Motor neuron (in vitro differentiated cells): ENCODE data around the gene EYS. TPM values are rescaled to one million over a fixed set of nuclear protein-coding genes. Genes with fewer than 3 reads are reported as not detected.

Source experiments
- ATAC-seq, 8 experiments: fragments of 200-7000 bp; cut with Tn5 transposase; replicated peaks in 6 of 8; 2 replicates each; pipeline ENCODE4 v1.8.0; 2021; ENCODE audit warnings: mild to moderate bottlenecking in 8 of 8, moderate library complexity in 8 of 8
- H3K27ac ChIP-seq, 2 donors: fragments of 250-450 bp; sonication (Bioruptor Pico); 2 replicates each; pipeline ENCODE4 v1.9.0; 2021; ENCODE audit warnings: antibody characterized with exemption in 2 of 2, mild to moderate bottlenecking in 2 of 2, moderate library complexity in 1 of 2
- H3K4me1 ChIP-seq, 2 donors: fragments of 250-450 bp; sonication (Bioruptor Pico); replicated peaks in 1 of 2; 2 replicates each; pipeline ENCODE4 v1.6.1; 2021; ENCODE audit warnings: antibody characterized with exemption in 2 of 2, mild to moderate bottlenecking in 2 of 2, moderate library complexity in 1 of 2
- H3K4me3 ChIP-seq, 5 donors: fragments of 250-450 bp; sonication (Bioruptor Pico); 2 replicates each; pipeline ENCODE4 v1.9.0; 2021; ENCODE audit warnings: antibody characterized with exemption in 5 of 5, mild to moderate bottlenecking in 5 of 5, moderate library complexity in 4 of 5
- WGBS, 10 experiments: fragments of 450-650 bp; shearing (Covaris generic); methylation state at CpG; one replicate each; pipeline ENCODE4 v1.0.0; 2022; 5-methylcytosine and 5-hydroxymethylcytosine counted together
- in situ Hi-C, 9 experiments: fragments of 400-800 bp; cut with MboI; loops; one replicate each; pipeline ENCODE4 v1.15.0; 2021; ENCODE audit warnings: low sequenced_read_pairs in 9 of 9, low pct_unique_long_range_greater_than_20kb in 2 of 9; ENCODE audit not compliant: unreplicated experiment in 9 of 9
- total RNA-seq, 8 experiments: library from RNA; unstranded; fragments of 300-600 nt; gene quantifications; 2 replicates each; pipeline versions ENCODE4 v1.2.3 to v1.2.4, GENCODE V29; 2022

Gene EYS
- total RNA-seq, 8 experiments from 2014 or later, result 0.71 to 3.7 (median 1.2) TPM

GRCh38 chr6:64023693-64024092 is 1683.3 kb downstream of the EYS start:
- WGBS, 10 experiments, result 77 to 100% (median 95%) methylated on average over 5 to 11 of the region's 24 CpGs; no CpG with 5 or more reads in 7 of the 10 experiments
- Histone ChIP-seq H3K27ac (no peak overlapping the region), H3K4me3 (no peak overlapping the region), H3K4me1 (no peaks in the 10 kb centered on the region)
- no peak for ATAC-seq
- in situ Hi-C loops, result loop anchor here in 2 of 9 experiments (25.0 kb wide), 1 partner anchor 314 kb away; no protein-coding TSS in a partner anchor

GRCh38 chr6:64014595-64014994 is 1692.4 kb downstream of the EYS start:
- in situ Hi-C loops, result loop anchor here in 3 of 9 experiments (10.0 to 25.0 kb wide), 2 partner anchors 320 to 323 kb away; no protein-coding TSS in a partner anchor
- no peak for ATAC-seq
- no peak overlapping the region for H3K4me3 ChIP-seq
- H3K27ac ChIP-seq, result no peak overlapping the region
- peaks cover 9 to 19% of the 10 kb centered on the region in 2 donors for H3K4me1 ChIP-seq

- in situ Hi-C loops, result loop anchor here in 3 of 9 experiments (10.0 to 25.0 kb wide), 2 partner anchors 322 to 324 kb away; no protein-coding TSS in a partner anchor
- Histone ChIP-seq H3K4me3 (no peak overlapping the region), H3K4me1 (peaks cover 9 to 19% of the 10 kb centered on the region in 2 donors), H3K27ac (no peak overlapping the region)
- ATAC-seq, result peak in 6 of 8 experiments; percentile 11 to 77 (median 62)
- 14 to 83% (median 66%) methylated on average over 1 to 8 of the region's 8 CpGs; no CpG with 5 or more reads in 1 of the 10 experiments for WGBS, 10 experiments
Measured at GRCh38 chr6:64013011-64013410, 1694.0 kb downstream of the EYS start.

DNA sequence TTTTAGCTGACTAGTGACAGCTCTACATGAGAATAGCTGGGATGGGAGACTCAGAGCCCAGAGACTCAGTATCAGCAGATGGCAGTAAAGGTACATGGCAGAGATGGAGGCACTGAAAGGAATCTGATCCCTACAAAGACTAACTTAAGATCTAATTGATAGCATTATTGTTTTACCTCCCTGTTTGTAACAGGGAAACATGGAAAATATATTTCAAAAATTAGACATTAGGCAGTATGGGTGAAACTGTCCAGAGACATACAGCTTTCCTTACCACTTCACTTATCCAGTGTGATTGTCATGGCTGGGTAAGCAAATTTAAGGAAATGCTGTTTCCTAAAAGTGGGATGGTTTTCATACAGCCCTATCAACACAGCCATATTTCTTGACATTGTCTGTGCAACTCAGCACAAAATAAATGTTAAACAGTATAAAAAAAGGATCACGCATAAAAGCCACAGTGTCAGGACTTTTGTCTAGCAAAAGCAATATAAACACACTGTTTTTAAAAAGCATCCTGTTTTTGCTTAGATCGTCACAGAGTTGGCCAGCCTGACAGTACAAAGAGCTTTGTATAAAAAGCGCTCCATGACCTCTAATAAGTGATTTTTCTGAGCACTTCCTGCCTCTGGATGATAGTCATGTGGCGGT is 1694.5 kb downstream of the EYS start:
- ATAC-seq, result peak; percentile 90 to 98 (median 94)
- 13 to 89% (median 73%) methylated on average over 1 to 4 of the region's 4 CpGs; no CpG with 5 or more reads in 1 of the 10 experiments for WGBS, 10 experiments
- H3K4me3 ChIP-seq, result no peak overlapping the region
- no peak overlapping the region for H3K27ac ChIP-seq
- H3K4me1 ChIP-seq, result peaks cover 9 to 19% of the 10 kb centered on the region in 2 donors
- in situ Hi-C loops, result loop anchor here in 3 of 9 experiments (10.0 to 25.0 kb wide), 2 partner anchors 322 to 325 kb away; no protein-coding TSS in a partner anchor

DNA sequence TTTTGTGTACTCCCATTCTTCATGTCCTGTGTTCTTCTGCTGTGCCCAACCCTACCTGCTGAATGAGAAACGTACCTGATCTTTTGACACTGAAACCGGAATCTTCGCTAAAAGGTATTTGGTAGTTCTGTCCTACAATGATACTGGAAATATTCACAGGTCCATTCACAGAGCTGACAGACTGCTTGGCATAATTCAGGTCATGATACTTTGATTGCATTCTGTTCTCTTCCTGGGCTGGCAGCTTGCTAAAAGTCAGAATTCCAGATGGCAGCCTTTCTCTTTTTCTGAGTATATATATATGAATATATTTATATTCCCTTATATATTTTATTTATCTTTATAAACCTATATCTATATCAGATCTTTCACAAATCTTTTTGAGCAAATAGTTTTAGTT is 1696.4 kb downstream of the EYS start:
- H3K4me3 ChIP-seq, result no peak overlapping the region
- 29 to 100% (median 94%) methylated on average over 1 to 3 of the region's 3 CpGs for WGBS, 10 experiments
- no peak for ATAC-seq
- peaks cover 9 to 19% of the 10 kb centered on the region in 2 donors for H3K4me1 ChIP-seq
- no peak overlapping the region for H3K27ac ChIP-seq
- in situ Hi-C loops, result loop anchor here in 3 of 9 experiments (10.0 to 25.0 kb wide), 2 partner anchors 324 to 327 kb away; no protein-coding TSS in a partner anchor

- 27 to 96% (median 91%) methylated on average over 2 to 7 of the region's 8 CpGs; no CpG with 5 or more reads in 6 of the 10 experiments for WGBS, 10 experiments
- in situ Hi-C loops, result loop anchor here in 3 of 9 experiments (10.0 to 25.0 kb wide), 2 partner anchors 325 to 327 kb away; no protein-coding TSS in a partner anchor
- ATAC-seq, result no peak
- H3K27ac ChIP-seq, result no peak overlapping the region
- no peak overlapping the region for H3K4me3 ChIP-seq
- H3K4me1 ChIP-seq, result peaks cover 9 to 19% of the 10 kb centered on the region in 2 donors
Measured at GRCh38 chr6:64010010-64010409, 1697.0 kb downstream of the EYS start.

GRCh38 chr6:64006246-64006645 is 1700.8 kb downstream of the EYS start:
- no peak overlapping the region for H3K27ac ChIP-seq
- H3K4me3 ChIP-seq, result no peak overlapping the region
- in situ Hi-C loops, result loop anchor here in 2 of 9 experiments (25.0 kb wide), 1 partner anchor 331 kb away; no protein-coding TSS in a partner anchor
- peaks cover 0 to 2% of the 10 kb centered on the region in 2 donors for H3K4me1 ChIP-seq
- no peak for ATAC-seq

DNA sequence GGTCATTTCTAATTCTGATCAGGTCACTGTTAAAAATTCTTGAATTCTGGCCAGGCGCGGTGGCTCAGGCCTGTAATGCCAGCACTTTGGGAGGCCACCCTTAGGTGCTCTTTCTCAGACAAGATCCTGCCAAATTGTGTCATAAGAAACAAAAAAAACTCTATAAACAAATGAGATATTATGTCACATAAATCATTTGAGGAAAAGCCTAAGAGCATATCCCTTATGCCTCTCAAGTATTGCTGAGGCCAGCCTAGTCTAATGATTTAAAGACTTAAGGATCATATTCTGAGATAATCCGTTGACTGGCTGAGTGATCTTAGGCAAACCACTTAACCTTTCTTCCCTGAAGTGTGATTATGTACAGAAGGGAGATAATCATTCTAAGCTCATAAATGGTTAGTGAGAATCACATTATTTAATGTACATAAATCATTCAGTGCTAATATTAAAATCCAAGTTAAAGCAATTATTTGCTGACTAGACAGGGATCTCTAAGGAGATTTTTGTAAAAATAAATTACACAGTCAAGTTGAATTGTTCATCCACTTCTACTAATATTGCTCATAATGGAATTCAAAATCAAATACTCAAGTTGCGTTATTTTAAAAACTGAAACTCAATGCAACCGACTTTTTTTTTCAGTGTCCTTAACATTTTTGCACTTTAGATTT is 1706.1 kb downstream of the EYS start:
- Histone ChIP-seq H3K27ac (no peak overlapping the region), H3K4me1 (no peaks in the 10 kb centered on the region), H3K4me3 (no peak overlapping the region)
- in situ Hi-C loops, result loop anchor here in 2 of 9 experiments (25.0 kb wide), 1 partner anchor 336 kb away; no protein-coding TSS in a partner anchor
- peak in 1 of 8 experiments; percentile 21 for ATAC-seq
- 67 to 98% (median 81%) methylated on average over 2 to 5 of the region's 5 CpGs for WGBS, 10 experiments

DNA sequence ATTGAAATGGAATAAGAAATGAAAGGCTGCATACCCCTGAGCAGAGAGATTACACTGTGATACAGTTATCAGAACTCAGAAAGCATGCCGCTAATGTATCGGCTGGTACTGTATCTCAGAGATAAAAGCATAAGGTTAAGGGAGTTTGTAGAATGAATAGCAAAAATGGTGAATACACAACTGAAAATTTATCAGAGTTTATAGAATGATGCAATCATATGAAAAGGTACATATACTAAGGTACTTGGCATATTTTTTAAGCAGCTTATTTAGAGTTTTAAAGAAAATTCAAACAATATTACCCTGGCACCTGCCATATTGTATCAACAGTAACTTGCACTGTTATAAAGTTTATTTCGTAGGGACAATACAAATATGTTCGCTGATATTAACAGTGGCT is 1707.4 kb downstream of the EYS start:
- 57 to 100% (median 92%) methylated on average over 1 to 4 of the region's 4 CpGs for WGBS, 10 experiments
- in situ Hi-C loops, result loop anchor here in 2 of 9 experiments (25.0 kb wide), 1 partner anchor 338 kb away; no protein-coding TSS in a partner anchor
- Histone ChIP-seq H3K4me3 (no peak overlapping the region), H3K27ac (no peak overlapping the region), H3K4me1 (no peaks in the 10 kb centered on the region)
- no peak for ATAC-seq

GRCh38 chr6:63998991-63999390 is 1708.0 kb downstream of the EYS start:
- ATAC-seq, result no peak
- in situ Hi-C loops, result no loop called here
- 45 to 100% (median 96%) methylated on average over 1 to 3 of the region's 3 CpGs for WGBS, 10 experiments
- Histone ChIP-seq H3K4me3 (no peak overlapping the region), H3K27ac (no peak overlapping the region), H3K4me1 (no peaks in the 10 kb centered on the region)

DNA sequence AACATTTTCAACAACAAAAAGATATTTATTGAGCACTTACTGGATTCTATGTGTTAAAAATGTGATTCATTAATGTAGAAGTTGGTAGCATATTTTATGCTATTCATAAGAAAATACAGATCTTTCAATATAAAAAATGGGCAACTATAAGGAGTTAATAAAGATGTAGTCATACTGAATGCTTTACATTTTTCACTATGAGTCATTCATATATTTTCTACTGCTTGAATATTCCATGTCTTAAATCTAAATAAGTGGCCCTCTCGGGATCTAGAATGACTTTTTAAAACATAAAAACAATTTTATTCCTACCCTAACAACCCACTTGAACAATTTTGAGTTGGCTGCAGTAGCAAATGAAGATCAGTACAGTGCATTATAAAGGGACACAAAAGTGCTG is 1709.3 kb downstream of the EYS start:
- Histone ChIP-seq H3K4me3 (no peak overlapping the region), H3K27ac (no peak overlapping the region), H3K4me1 (no peaks in the 10 kb centered on the region)
- in situ Hi-C loops, result no loop called here
- 0 to 100% (median 79%) methylated on average over 1 of the region's 1 CpG; no CpG with 5 or more reads in 1 of the 10 experiments for WGBS, 10 experiments
- ATAC-seq, result peak in 1 of 8 experiments; percentile 27

GRCh38 chr6:63997221-63997620 is 1709.8 kb downstream of the EYS start:
- 35 to 100% (median 75%) methylated on average over 1 to 4 of the region's 4 CpGs; no CpG with 5 or more reads in 1 of the 10 experiments for WGBS, 10 experiments
- Histone ChIP-seq H3K27ac (no peak overlapping the region), H3K4me3 (no peak overlapping the region), H3K4me1 (no peaks in the 10 kb centered on the region)
- in situ Hi-C loops, result no loop called here
- ATAC-seq, result no peak

DNA sequence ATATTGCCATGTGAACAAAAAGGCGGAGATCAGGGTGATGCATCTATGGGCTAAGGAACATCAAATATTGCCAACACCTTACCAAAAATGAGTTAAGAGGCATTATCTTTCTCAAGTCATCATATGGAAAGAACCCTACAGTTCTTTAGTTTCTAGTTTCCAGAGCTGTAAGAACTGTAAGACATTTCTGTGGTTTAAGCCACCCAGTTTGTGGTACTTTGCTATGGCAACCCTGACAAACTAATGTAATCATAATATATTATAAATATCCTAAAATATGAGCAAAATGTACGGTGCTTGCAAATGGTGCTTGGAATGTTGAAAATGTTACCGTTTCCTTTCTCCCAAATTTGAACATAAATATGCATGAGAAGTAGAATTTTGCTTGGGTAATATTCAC is 1721.8 kb downstream of the EYS start:
- no peak for ATAC-seq
- WGBS, 10 experiments, result 15 to 100% (median 92%) methylated on average over 1 to 3 of the region's 3 CpGs
- in situ Hi-C loops, result no loop called here
- H3K4me1 ChIP-seq, result no peaks in the 10 kb centered on the region
- no peak overlapping the region for H3K27ac ChIP-seq
- no peak overlapping the region for H3K4me3 ChIP-seq
